ENCODE measurements around the gene PDSS2.

The PDSS2 gene

GRCh38 chr6:107353773-107354382 is 105.5 kb downstream of the PDSS2 start:
- ATAC-seq (ENCODE audit: insufficient read depth, low read depth): no peak
- no peak overlapping the region for H3K9ac ChIP-seq (ENCODE audit: low read depth, low read length)
- H3K27ac ChIP-seq (ENCODE audit: low read length): no peak overlapping the region
- no peak for DNase-seq
- no peak overlapping the region for H3K4me2 ChIP-seq (ENCODE audit: insufficient read depth, low read length)
- H2AFZ ChIP-seq (ENCODE audit: low read depth, low read length): no peak overlapping the region
- no peaks in the 10 kb centered on the region for H3K4me1 ChIP-seq (ENCODE audit: insufficient read depth, low read length)
- H3K27me3 ChIP-seq (ENCODE audit: insufficient read depth, low read length, poor library complexity): no peaks in the 10 kb centered on the region
- H3K79me2 ChIP-seq (ENCODE audit: insufficient read depth, low read length): no peaks in the 10 kb centered on the region
- no peaks in the 10 kb centered on the region for H3K9me3 ChIP-seq (ENCODE audit: insufficient read depth, low read length, severe bottlenecking)
- no peak overlapping the region for H3K4me3 ChIP-seq (ENCODE audit: low read depth in 1 of 2, low read length in 2 of 2)
- no peak for TF ChIP-seq CTCF (IDR thresholded peaks at IDR 0.05; ENCODE audit: borderline replicate concordance, extremely low read depth, low read length, poor library complexity, severe bottlenecking)
- TF ChIP-seq EZH2 (IDR thresholded peaks at IDR 0.05; ENCODE audit: borderline replicate concordance, low read depth, low read length, severe bottlenecking): no peak
- H4K20me1 ChIP-seq (ENCODE audit: insufficient read depth, low read length): no peaks in the 10 kb centered on the region
- H3K36me3 ChIP-seq (ENCODE audit: insufficient read depth, low read length): no peaks in the 10 kb centered on the region

- Histone ChIP-seq H2AFZ (ENCODE audit: low read depth, low read length) (no peak overlapping the region), H3K79me2 (ENCODE audit: insufficient read depth, low read length) (no peaks in the 10 kb centered on the region), H3K4me1 (ENCODE audit: insufficient read depth, low read length) (peaks cover 31% of the 10 kb centered on the region), H3K27ac (ENCODE audit: low read length) (no peak overlapping the region), H3K27me3 (ENCODE audit: insufficient read depth, low read length, poor library complexity) (no peaks in the 10 kb centered on the region), H3K36me3 (ENCODE audit: insufficient read depth, low read length) (no peaks in the 10 kb centered on the region), H3K9ac (ENCODE audit: low read depth, low read length) (no peak overlapping the region), H4K20me1 (ENCODE audit: insufficient read depth, low read length) (no peaks in the 10 kb centered on the region), H3K4me2 (ENCODE audit: insufficient read depth, low read length) (no peak overlapping the region), H3K9me3 (ENCODE audit: insufficient read depth, low read length, severe bottlenecking) (no peaks in the 10 kb centered on the region), H3K4me3 (ENCODE audit: low read depth in 1 of 2, low read length in 2 of 2) (no peak overlapping the region)
- ATAC-seq (ENCODE audit: insufficient read depth, low read depth) (no peak), DNase-seq (no peak)
- TF ChIP-seq CTCF (IDR thresholded peaks at IDR 0.05; ENCODE audit: borderline replicate concordance, extremely low read depth, low read length, poor library complexity, severe bottlenecking) (no peak), EZH2 (IDR thresholded peaks at IDR 0.05; ENCODE audit: borderline replicate concordance, low read depth, low read length, severe bottlenecking) (no peak)
These were observed 111.1 kb downstream of the PDSS2 start for GRCh38 chr6:107348224-107348623.

GRCh38 chr6:107345393-107345792 is 114.0 kb downstream of the PDSS2 start:
- no peaks in the 10 kb centered on the region for H3K79me2 ChIP-seq (ENCODE audit: insufficient read depth, low read length)
- no peaks in the 10 kb centered on the region for H3K9me3 ChIP-seq (ENCODE audit: insufficient read depth, low read length, severe bottlenecking)
- H3K9ac ChIP-seq (ENCODE audit: low read depth, low read length): peak overlapping the region; percentile 24; the same call in 1 of the 2 replicates
- H3K4me1 ChIP-seq (ENCODE audit: insufficient read depth, low read length): peaks cover 31% of the 10 kb centered on the region
- peak; percentile 55 for ATAC-seq (ENCODE audit: insufficient read depth, low read depth)
- H4K20me1 ChIP-seq (ENCODE audit: insufficient read depth, low read length): no peaks in the 10 kb centered on the region
- H3K4me3 ChIP-seq (ENCODE audit: low read depth in 1 of 2, low read length in 2 of 2): no peak overlapping the region
- peak overlapping the region; percentile 82 for H3K27ac ChIP-seq (ENCODE audit: low read length)
- no peaks in the 10 kb centered on the region for H3K27me3 ChIP-seq (ENCODE audit: insufficient read depth, low read length, poor library complexity)
- H3K4me2 ChIP-seq (ENCODE audit: insufficient read depth, low read length): no peak overlapping the region
- DNase-seq: no peak
- peak overlapping the region; percentile 45; the same call in 1 of the 2 replicates for H2AFZ ChIP-seq (ENCODE audit: low read depth, low read length)
- no peaks in the 10 kb centered on the region for H3K36me3 ChIP-seq (ENCODE audit: insufficient read depth, low read length)
- TF ChIP-seq CTCF (IDR thresholded peaks at IDR 0.05; ENCODE audit: borderline replicate concordance, extremely low read depth, low read length, poor library complexity, severe bottlenecking): no peak
- no peak for TF ChIP-seq EZH2 (IDR thresholded peaks at IDR 0.05; ENCODE audit: borderline replicate concordance, low read depth, low read length, severe bottlenecking)
